Fibroblast of villous mesenchyme (primary cell): ENCODE data around the gene TWSG1. TPM values are rescaled to one million over a fixed set of nuclear protein-coding genes. Genes with fewer than 3 reads are reported as not detected.

Experiments used
- DNase-seq: peaks from one replicate; pipeline ENCODE4 v3.0.0-alpha.2; 2010; ENCODE audit warnings: low read depth
- H3K4me3 ChIP-seq: 2 replicates; pipeline ENCODE4 v1.5.1; 2011; ENCODE audit warnings: low read depth, mild to moderate bottlenecking, low read length
- total RNA-seq: library from RNA; depleted of rRNA; stranded (reverse); fragments of >200 nt; gene quantifications from 2 replicates; pipeline ENCODE4 v1.2.3, GENCODE V29; 2012
- TF ChIP-seq, protein P1 (sequence below): IDR thresholded peaks from 2 replicates; pipeline ENCODE4 v1.5.1; 2012; ENCODE audit warnings: low read depth, mild to moderate bottlenecking, low read length; ENCODE audit not compliant: insufficient read depth

The TWSG1 gene
- total RNA-seq, 1 donor, result 181 TPM

DNA sequence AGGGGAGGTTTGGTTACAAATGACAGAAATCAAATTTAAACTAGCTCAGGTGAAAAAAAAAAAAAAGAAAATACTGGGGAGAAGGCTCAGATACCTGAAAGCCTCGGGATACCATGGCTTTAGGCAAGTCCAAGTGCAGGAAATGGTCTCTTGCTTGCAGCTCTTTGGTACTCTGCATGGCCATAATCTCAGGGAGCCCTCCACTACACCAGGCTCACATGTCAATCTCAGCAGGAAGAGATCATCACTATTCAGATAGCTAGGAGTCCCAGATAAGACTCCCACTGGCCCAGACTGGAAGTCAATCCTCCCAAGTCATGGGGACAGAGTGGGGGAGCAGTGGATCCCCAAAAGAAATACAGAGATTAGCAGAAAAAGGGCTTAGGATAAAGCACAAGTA is 75.9 kb downstream of the TWSG1 start:
- H3K4me3 ChIP-seq, result no peak overlapping the region
- TF ChIP-seq, protein P1, sequence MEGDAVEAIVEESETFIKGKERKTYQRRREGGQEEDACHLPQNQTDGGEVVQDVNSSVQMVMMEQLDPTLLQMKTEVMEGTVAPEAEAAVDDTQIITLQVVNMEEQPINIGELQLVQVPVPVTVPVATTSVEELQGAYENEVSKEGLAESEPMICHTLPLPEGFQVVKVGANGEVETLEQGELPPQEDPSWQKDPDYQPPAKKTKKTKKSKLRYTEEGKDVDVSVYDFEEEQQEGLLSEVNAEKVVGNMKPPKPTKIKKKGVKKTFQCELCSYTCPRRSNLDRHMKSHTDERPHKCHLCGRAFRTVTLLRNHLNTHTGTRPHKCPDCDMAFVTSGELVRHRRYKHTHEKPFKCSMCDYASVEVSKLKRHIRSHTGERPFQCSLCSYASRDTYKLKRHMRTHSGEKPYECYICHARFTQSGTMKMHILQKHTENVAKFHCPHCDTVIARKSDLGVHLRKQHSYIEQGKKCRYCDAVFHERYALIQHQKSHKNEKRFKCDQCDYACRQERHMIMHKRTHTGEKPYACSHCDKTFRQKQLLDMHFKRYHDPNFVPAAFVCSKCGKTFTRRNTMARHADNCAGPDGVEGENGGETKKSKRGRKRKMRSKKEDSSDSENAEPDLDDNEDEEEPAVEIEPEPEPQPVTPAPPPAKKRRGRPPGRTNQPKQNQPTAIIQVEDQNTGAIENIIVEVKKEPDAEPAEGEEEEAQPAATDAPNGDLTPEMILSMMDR, result no peak
- DNase-seq, result no peak

DNA sequence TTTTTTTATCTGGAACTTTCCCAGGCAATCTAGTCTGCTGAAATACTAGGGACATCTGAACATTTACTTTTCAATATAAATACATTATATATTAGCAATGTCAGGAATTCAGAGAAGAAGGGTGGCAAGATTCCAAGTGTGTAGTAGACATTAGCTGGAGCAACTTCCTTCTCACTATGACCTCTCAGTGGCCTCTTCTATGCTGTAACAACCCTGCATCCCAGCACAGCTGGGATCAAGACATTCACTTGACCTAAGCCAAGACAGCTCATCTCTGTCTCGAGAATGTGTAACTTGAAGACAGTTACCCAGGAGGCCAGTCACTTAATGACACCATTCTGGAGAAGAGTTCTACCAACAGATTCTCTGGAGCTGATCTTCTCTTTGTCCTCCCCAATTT is 79.0 kb downstream of the TWSG1 start:
- DNase-seq, result peak; percentile 81
- TF ChIP-seq, protein P1, result no peak

DNA sequence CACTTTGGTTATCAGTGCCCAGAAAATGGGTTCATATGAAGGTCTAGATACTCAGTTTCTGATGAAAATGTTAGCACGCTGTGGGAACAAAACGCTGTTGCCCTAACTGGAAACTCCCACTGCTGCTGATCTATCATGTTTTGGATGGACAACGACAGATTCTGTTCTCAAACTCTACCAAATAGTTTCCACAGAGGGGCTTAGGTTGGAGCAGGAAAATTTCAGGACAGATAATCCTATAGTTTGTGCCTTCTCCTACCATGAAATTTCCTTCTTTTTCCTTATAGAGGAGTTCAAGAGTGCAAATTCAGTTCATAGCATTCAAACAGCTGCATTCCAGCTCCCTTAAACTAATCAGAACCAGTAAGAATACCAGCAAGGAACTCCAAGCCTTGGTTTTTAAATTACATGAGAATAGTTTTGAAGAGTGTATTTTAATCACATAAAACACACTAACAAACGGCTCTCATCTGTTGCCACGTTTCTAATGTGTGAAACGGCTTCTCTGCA is 82.0 kb downstream of the TWSG1 start:
- TF ChIP-seq, protein P1, result no peak
- no peak overlapping the region for H3K4me3 ChIP-seq
- no peak for DNase-seq

More for the DNA sequence above, 79.0 kb downstream of the TWSG1 start:
- no peak overlapping the region for H3K4me3 ChIP-seq

DNA sequence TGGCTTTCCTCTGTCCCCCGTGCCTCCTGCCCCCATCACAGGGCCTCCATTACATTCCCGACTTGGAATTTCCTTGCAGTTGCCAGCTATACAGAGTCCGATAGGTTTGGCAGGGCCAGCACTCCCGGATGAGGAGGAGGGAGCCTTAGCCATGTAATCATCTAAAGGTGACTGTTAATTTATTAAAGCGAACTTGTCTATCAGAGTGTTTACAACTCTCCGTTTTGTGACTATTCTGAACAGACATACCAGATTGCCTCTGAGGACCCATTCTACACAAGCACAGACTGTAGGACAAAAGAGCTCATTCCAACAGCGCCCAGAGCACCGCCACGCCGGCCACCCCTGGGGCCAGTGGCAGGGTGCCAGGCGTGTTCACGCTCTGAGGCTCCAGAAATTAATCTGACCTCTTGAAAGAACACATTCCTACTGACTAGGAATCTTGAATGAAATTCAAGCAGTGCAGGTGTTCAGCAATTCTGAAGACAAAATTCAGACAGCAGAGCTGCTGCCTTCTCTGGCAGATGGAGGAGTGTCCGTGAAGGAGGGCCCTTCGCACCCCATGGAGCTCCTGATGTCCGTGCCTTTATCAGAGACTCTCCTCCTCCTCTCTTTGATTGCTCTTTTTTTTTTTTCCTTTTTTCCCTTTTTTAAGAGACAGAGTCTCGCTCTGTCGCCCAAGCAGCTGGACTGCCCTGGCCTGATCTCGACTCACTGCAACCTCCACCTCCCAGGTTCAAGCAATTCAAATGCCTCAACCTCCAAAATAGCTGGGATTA is 82.7 kb downstream of the TWSG1 start:
- no peak overlapping the region for H3K4me3 ChIP-seq
- DNase-seq, result peak; percentile 45
- TF ChIP-seq, protein P1, result no peak

DNA sequence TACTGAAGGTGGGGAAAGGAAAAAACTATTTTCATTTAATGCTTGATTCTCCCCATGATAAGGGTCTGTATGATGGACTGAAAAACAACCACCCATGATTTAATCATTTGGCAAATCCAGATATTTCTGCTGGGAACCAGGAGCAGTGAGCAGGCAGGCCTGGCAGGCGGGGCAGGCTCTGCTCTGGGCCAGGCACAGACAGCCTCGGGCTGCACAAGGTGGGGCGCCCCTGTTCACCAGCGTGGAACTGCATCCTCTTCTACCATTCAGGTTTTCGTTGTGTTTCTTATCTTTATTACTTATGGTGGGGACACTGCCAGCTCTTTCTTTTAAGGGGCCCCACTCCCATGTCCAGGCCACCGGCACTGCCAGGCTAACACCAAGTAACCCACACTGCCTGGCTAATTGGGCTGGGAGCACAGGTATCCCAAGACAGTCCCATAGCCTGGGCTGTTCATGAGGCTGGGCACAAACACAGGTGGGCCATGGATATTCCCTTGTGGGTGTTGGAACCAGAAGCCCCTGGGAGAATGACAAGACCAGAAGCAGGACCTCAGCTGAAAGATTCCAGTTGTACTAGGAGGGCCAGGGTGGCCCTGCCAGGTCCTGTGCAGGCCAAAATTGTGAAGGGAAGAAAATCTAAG is 83.6 kb downstream of the TWSG1 start:
- TF ChIP-seq, protein P1, result no peak
- no peak for DNase-seq
- H3K4me3 ChIP-seq, result no peak overlapping the region

DNA sequence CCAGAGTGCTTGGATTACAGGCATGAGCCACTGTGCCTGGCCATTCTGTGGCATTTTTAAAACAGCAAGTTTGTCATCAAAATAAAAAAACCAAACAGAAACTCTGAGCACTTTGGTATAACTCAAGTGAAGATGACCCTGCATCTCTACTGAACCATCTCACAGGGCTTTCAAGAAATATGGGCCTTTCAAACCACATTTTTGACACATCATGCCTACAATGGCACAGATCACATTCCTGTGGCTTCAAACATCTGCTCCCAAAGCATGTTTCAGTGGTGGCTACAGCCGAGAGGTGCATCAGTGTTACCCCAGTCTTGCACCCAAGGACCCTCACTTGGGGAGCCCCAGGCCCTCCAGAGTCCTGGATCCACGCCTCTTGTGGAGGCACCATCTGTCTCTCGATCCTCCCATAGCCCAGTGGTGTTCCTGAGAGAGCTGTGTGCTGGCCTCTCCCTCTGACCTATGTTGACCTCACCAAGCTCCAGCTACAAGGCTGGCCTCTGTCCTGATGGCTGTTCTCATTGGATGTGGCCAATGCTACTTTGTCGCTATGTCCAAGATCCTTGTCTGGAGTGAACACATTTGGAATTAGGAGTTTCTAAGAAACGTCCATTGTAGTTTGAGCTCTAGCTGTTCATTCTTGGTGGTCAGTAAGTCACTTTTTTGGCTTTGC is 85.5 kb downstream of the TWSG1 start:
- TF ChIP-seq, protein P1, result no peak
- no peak for DNase-seq
- H3K4me3 ChIP-seq, result no peak overlapping the region
